T-cell (primary cell): Measurements from ENCODE around the gene GFI1B. TPM values are rescaled to one million over a fixed set of nuclear protein-coding genes. Genes with fewer than 3 reads are reported as not detected.

Source experiments
- ATAC-seq, 4 experiments: fragments of 200-7000 bp in 3 of 4; fragments of 150-1000 bp in 1 of 4; cut with Tn5 transposase; replicated peaks in 1 of 4; 1 replicate in 3 of 4; 2 replicates in 1 of 4; pipeline ENCODE4 v1.10.0; 2021; ENCODE audit warnings: moderate library complexity in 3 of 4, mild to moderate bottlenecking in 2 of 4, moderate number of reproducible peaks in 1 of 4
- CTCF ChIA-PET, 2 donors: fragments of 300-600 bp; sonication (Branson Sonifier 250); formaldehyde crosslinking; loops; one replicate each; lab custom pipeline; 2022; ENCODE audit warnings: antibody characterized with exemption in 2 of 2; lab: Charles Lee
- POLR2A ChIA-PET, 2 donors: fragments of 300-600 bp; sonication (Branson Sonifier 250); formaldehyde crosslinking; loops; one replicate each; lab custom pipeline; 2022; ENCODE audit warnings: antibody characterized with exemption in 2 of 2; lab: Charles Lee
- DNase-seq, 35 experiments: peaks; one replicate each; pipeline versions ENCODE4 v3.0.0 to v3.0.0-alpha.2; 2013 to 2023
- H3K27ac ChIP-seq: one replicate; pipeline ENCODE4 v1.5.1; 2013; ENCODE audit warnings: low read length
- H3K27me3 ChIP-seq, 2 experiments: replicated peaks in 1 of 2; 1 replicate in 1 of 2; 2 replicates in 1 of 2; pipeline versions ENCODE4 v1.6.1 to v1.7.0; 2013; ENCODE audit warnings: low read length in 1 of 2, mixed read lengths in 1 of 2; ENCODE audit not compliant: control insufficient read depth in 2 of 2, insufficient read depth in 2 of 2; ENCODE audit errors: extremely low read depth in 1 of 2
- H3K36me3 ChIP-seq, 2 donors: 1 replicate in 1 of 2; 2 replicates in 1 of 2; pipeline versions ENCODE4 v1.6.1 to v1.7.0; 2013; ENCODE audit warnings: low read length in 1 of 2; ENCODE audit not compliant: control insufficient read depth in 2 of 2, insufficient read depth in 1 of 2; ENCODE audit errors: extremely low read depth in 1 of 2
- H3K4me1 ChIP-seq, 2 experiments: 1 replicate in 1 of 2; 2 replicates in 1 of 2; pipeline versions ENCODE4 v1.6.1 to v1.7.0; 2013; ENCODE audit warnings: low read length in 2 of 2, mixed read lengths in 1 of 2; ENCODE audit not compliant: insufficient read depth in 2 of 2, control insufficient read depth in 1 of 2; ENCODE audit errors: extremely low read depth in 1 of 2
- H3K4me3 ChIP-seq, 2 donors: 1 replicate in 1 of 2; 2 replicates in 1 of 2; pipeline versions ENCODE4 v1.5.1 to v1.7.0; 2013; ENCODE audit warnings: mild to moderate bottlenecking in 2 of 2, low read length in 1 of 2, moderate library complexity in 1 of 2; ENCODE audit not compliant: control insufficient read depth in 1 of 2; ENCODE audit errors: extremely low read depth in 1 of 2
- H3K9me3 ChIP-seq: 2 replicates; pipeline ENCODE4 v1.7.0; 2013
- H3K27ac Mint-ChIP-seq, 2 donors: one replicate each; pipeline ENCODE4 v1.8.0; 2020 to 2021; ENCODE audit warnings: mild to moderate bottlenecking in 2 of 2, mixed read lengths in 2 of 2
- H3K27me3 Mint-ChIP-seq, 2 donors: one replicate each; pipeline ENCODE4 v1.8.0; 2021 to 2022; ENCODE audit warnings: mixed read lengths in 2 of 2
- H3K36me3 Mint-ChIP-seq: one replicate; pipeline ENCODE4 v1.8.0; 2021; ENCODE audit warnings: mixed read lengths
- H3K4me1 Mint-ChIP-seq, 3 donors: one replicate each; pipeline ENCODE4 v1.8.0; 2020 to 2022; ENCODE audit warnings: mixed read lengths in 3 of 3, mild to moderate bottlenecking in 1 of 3
- H3K4me3 Mint-ChIP-seq, 3 donors: one replicate each; pipeline ENCODE4 v1.8.0; 2020 to 2022; ENCODE audit warnings: mild to moderate bottlenecking in 3 of 3, mixed read lengths in 3 of 3, moderate library complexity in 3 of 3
- H3K9me3 Mint-ChIP-seq, 3 donors: one replicate each; pipeline ENCODE4 v1.8.0; 2020 to 2022; ENCODE audit warnings: mixed read lengths in 3 of 3
- WGBS: methylation state at CpG from one replicate; pipeline ENCODE4 v1.1.5; 2013; ENCODE audit warnings: missing lambda C conversion rate; ENCODE audit not compliant: insufficient coverage; 5-methylcytosine and 5-hydroxymethylcytosine counted together
- total RNA-seq, 35 experiments: library from RNA in 6 of 35; stranded (reverse) in 6 of 35; fragments of 120-200 nt in 1 of 35; gene quantifications; one replicate each; pipeline versions ENCODE4 v1.2.1 to v1.2.4 and lab custom pipeline; 2013 to 2026

Gene GFI1B
- total RNA-seq, 5 donors from 2014 or later (not counting 1 experiment from before 2014, with no cell fraction given), result 0.18 to 0.67 (median 0.37) TPM; not detected in 1

- ATAC-seq (no peak), DNase-seq (no peak)
- Mint-ChIP-seq H3K4me1 (peaks cover 2 to 5% (median 4%) of the 10 kb centered on the region in 3 donors), H3K36me3 (no peaks in the 10 kb centered on the region), H3K4me3 (no peak overlapping the region), H3K27me3 (peaks cover 42 to 77% of the 10 kb centered on the region in 2 donors), H3K27ac (no peak overlapping the region), H3K9me3 (no peaks in the 10 kb centered on the region)
- Histone ChIP-seq H3K4me3 (no peak overlapping the region), H3K9me3 (no peaks in the 10 kb centered on the region), H3K4me1 (peaks cover 0 to 2% of the 10 kb centered on the region in 2 experiments), H3K27ac (no peak overlapping the region), H3K36me3 (no peaks in the 10 kb centered on the region), H3K27me3 (peaks cover 2 to 83% of the 10 kb centered on the region in 2 experiments)
- WGBS, result 83% methylated on average over 7 of the region's 11 CpGs
- POLR2A ChIA-PET, result no interaction called here
- CTCF ChIA-PET, result no interaction called here
These were observed 5.2 kb downstream of the GFI1B start for GRCh38 chr9:132983491-132984201.

- no peaks in the 10 kb centered on the region for H3K36me3 Mint-ChIP-seq
- H3K4me1 Mint-ChIP-seq, result peaks cover 0 to 1% (median 0%) of the 10 kb centered on the region in 3 donors
- H3K27ac ChIP-seq, result no peak overlapping the region
- H3K27me3 Mint-ChIP-seq, result peaks cover 38 to 72% of the 10 kb centered on the region in 2 donors
- ChIA-PET POLR2A (no interaction called here), CTCF (no interaction called here)
- DNase-seq (no peak), ATAC-seq (no peak)
- H3K4me1 ChIP-seq, result no peaks in the 10 kb centered on the region
- no peak overlapping the region for H3K27ac Mint-ChIP-seq
- no peak overlapping the region for H3K4me3 Mint-ChIP-seq
- no peaks in the 10 kb centered on the region for H3K36me3 ChIP-seq
- no peak overlapping the region for H3K4me3 ChIP-seq
- WGBS, result 28% methylated on average over 14 of the region's 20 CpGs
- H3K9me3 Mint-ChIP-seq, result no peaks in the 10 kb centered on the region
- H3K27me3 ChIP-seq, result peaks cover 0 to 79% of the 10 kb centered on the region in 2 experiments
- H3K9me3 ChIP-seq, result no peaks in the 10 kb centered on the region
These were observed 5.9 kb downstream of the GFI1B start for GRCh38 chr9:132984202-132985070.

- H3K27me3 Mint-ChIP-seq, result peaks cover 33 to 67% of the 10 kb centered on the region in 2 donors
- Histone ChIP-seq H3K9me3 (no peaks in the 10 kb centered on the region), H3K4me3 (no peak overlapping the region), H3K4me1 (no peaks in the 10 kb centered on the region), H3K36me3 (no peaks in the 10 kb centered on the region), H3K27ac (no peak overlapping the region), H3K27me3 (peaks cover 0 to 75% of the 10 kb centered on the region in 2 experiments)
- CTCF ChIA-PET, result no interaction called here
- WGBS, result 61% methylated on average over 3 of the region's 4 CpGs
- DNase-seq (no peak), ATAC-seq (no peak)
- H3K4me1 Mint-ChIP-seq, result no peaks in the 10 kb centered on the region
- no peaks in the 10 kb centered on the region for H3K9me3 Mint-ChIP-seq
- no peaks in the 10 kb centered on the region for H3K36me3 Mint-ChIP-seq
- H3K27ac Mint-ChIP-seq, result no peak overlapping the region
- POLR2A ChIA-PET, result no interaction called here
- H3K4me3 Mint-ChIP-seq, result no peak overlapping the region
These were observed 6.5 kb downstream of the GFI1B start for GRCh38 chr9:132985071-132985350.

- no peaks in the 10 kb centered on the region for H3K36me3 ChIP-seq
- WGBS, result 81% methylated on average over 6 of the region's 8 CpGs
- no peak overlapping the region for H3K27ac Mint-ChIP-seq
- H3K27me3 Mint-ChIP-seq, result peaks cover 35 to 65% of the 10 kb centered on the region in 2 donors
- ChIA-PET POLR2A (no interaction called here), CTCF (no interaction called here)
- H3K4me1 Mint-ChIP-seq, result no peaks in the 10 kb centered on the region
- no peaks in the 10 kb centered on the region for H3K36me3 Mint-ChIP-seq
- H3K4me3 Mint-ChIP-seq, result no peak overlapping the region
- no peak for ATAC-seq
- H3K4me3 ChIP-seq, result no peak overlapping the region
- H3K9me3 ChIP-seq, result no peaks in the 10 kb centered on the region
- H3K27me3 ChIP-seq, result peaks cover 0 to 75% of the 10 kb centered on the region in 2 experiments
- no peak overlapping the region for H3K27ac ChIP-seq
- no peaks in the 10 kb centered on the region for H3K9me3 Mint-ChIP-seq
- no peaks in the 10 kb centered on the region for H3K4me1 ChIP-seq
- no peak for DNase-seq
These were observed 7.0 kb downstream of the GFI1B start for GRCh38 chr9:132985489-132985888.

GRCh38 chr9:132986114-132986513 is 7.6 kb downstream of the GFI1B start:
- Histone ChIP-seq H3K36me3 (no peaks in the 10 kb centered on the region), H3K27ac (no peak overlapping the region), H3K27me3 (peaks cover 0 to 77% of the 10 kb centered on the region in 2 experiments), H3K4me3 (no peak overlapping the region), H3K4me1 (no peaks in the 10 kb centered on the region), H3K9me3 (no peaks in the 10 kb centered on the region)
- Mint-ChIP-seq H3K4me1 (no peaks in the 10 kb centered on the region), H3K4me3 (no peak overlapping the region), H3K9me3 (no peaks in the 10 kb centered on the region), H3K27ac (no peak overlapping the region), H3K36me3 (no peaks in the 10 kb centered on the region), H3K27me3 (peaks cover 29 to 59% of the 10 kb centered on the region in 2 donors)
- 75% methylated on average over 10 of the region's 13 CpGs for WGBS
- ChIA-PET POLR2A (no interaction called here), CTCF (no interaction called here)
- DNase-seq (no peak), ATAC-seq (no peak)

- Mint-ChIP-seq H3K4me3 (no peak overlapping the region), H3K27ac (no peak overlapping the region), H3K36me3 (no peaks in the 10 kb centered on the region), H3K27me3 (peaks cover 22 to 55% of the 10 kb centered on the region in 2 donors), H3K9me3 (no peaks in the 10 kb centered on the region), H3K4me1 (peaks cover 0 to under 1% (median 0%) of the 10 kb centered on the region in 3 donors)
- ChIA-PET CTCF (interaction anchor here in 1 of 2 donors (0.6 kb wide), 1 partner anchor 465 kb away, joined by 5 read pairs; no protein-coding TSS in a partner anchor), POLR2A (no interaction called here)
- 55% methylated on average over 18 of the region's 26 CpGs for WGBS
- DNase-seq, result no peak
- Histone ChIP-seq H3K4me3 (no peak overlapping the region), H3K27me3 (peaks cover 0 to 79% of the 10 kb centered on the region in 2 experiments), H3K36me3 (no peaks in the 10 kb centered on the region), H3K4me1 (peaks cover 0 to 5% of the 10 kb centered on the region in 2 experiments), H3K9me3 (no peaks in the 10 kb centered on the region), H3K27ac (no peak overlapping the region)
- no peak for ATAC-seq
These were observed 8.4 kb downstream of the GFI1B start for GRCh38 chr9:132986640-132987620.
